Type B pancreatic cell (in vitro differentiated cells): ENCODE data around the gene YES1. TPM values are rescaled to one million over a fixed set of nuclear protein-coding genes. Genes with fewer than 3 reads are reported as not detected.

Experiments used
- DNase-seq: peaks from one replicate; pipeline ENCODE4 v3.0.0; 2021; ENCODE audit warnings: mixed read lengths; ENCODE audit not compliant: unreplicated experiment; ENCODE audit errors: extremely low spot score
- H3K27ac Mint-ChIP-seq: 2 replicates; pipeline ENCODE4 v1.8.0; 2021; ENCODE audit warnings: mild to moderate bottlenecking, mixed read lengths
- H3K27me3 Mint-ChIP-seq: 2 replicates; pipeline ENCODE4 v1.8.0; 2021; ENCODE audit warnings: mixed read lengths
- H3K36me3 Mint-ChIP-seq: 2 replicates; pipeline ENCODE4 v1.8.0; 2021; ENCODE audit warnings: mixed read lengths
- H3K4me1 Mint-ChIP-seq: one replicate; pipeline ENCODE4 v1.8.0; 2021; ENCODE audit warnings: mixed read lengths; ENCODE audit not compliant: unreplicated experiment
- H3K4me3 Mint-ChIP-seq: 2 replicates; pipeline ENCODE4 v1.8.0; 2021; ENCODE audit warnings: mild to moderate bottlenecking, mixed read lengths
- H3K9me3 Mint-ChIP-seq: 2 replicates; pipeline ENCODE4 v1.8.0; 2021; ENCODE audit warnings: mixed read lengths
- total RNA-seq: library from RNA; stranded (reverse); gene quantifications from 2 replicates; pipeline ENCODE4 v1.2.1, GENCODE V29; 2021; ENCODE audit warnings: low replicate concordance
- TF ChIP-seq, protein P1 (sequence below): fragments of 200-600 bp; sonication (generic); conservative IDR thresholded peaks from 2 replicates; pipeline ENCODE4 v1.5.0; 2021; ENCODE audit warnings: antibody characterized with exemption, mild to moderate bottlenecking

The YES1 gene
- total RNA-seq, 1 donor from 2014 or later, result 48.5 TPM

DNA sequence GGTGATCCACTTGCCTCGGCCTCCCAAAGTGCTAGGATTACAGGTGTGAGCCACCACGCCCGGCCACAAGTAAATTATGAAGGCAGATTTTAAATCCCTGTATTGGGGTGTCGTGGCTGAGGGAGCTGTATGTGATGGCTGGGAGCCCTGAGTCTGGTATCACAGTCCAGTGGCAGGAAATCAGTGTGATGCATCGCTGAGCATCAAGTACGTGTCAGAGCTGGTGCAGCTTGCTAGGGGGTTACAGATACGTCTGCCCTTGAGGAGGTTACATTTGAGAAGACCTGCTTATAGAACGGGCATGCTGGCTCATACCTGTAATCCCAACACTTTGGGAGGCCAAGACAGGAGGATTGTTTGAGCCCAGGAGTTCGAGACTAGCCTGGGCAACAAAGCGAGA lies 103.9 kb downstream of the YES1 start:
- Mint-ChIP-seq H3K4me3 (no peak overlapping the region), H3K9me3 (no peaks in the 10 kb centered on the region), H3K4me1 (peaks cover 35% of the 10 kb centered on the region), H3K27ac (no peak overlapping the region), H3K36me3 (peaks cover 42% of the 10 kb centered on the region), H3K27me3 (no peaks in the 10 kb centered on the region)
- TF ChIP-seq, protein P1, sequence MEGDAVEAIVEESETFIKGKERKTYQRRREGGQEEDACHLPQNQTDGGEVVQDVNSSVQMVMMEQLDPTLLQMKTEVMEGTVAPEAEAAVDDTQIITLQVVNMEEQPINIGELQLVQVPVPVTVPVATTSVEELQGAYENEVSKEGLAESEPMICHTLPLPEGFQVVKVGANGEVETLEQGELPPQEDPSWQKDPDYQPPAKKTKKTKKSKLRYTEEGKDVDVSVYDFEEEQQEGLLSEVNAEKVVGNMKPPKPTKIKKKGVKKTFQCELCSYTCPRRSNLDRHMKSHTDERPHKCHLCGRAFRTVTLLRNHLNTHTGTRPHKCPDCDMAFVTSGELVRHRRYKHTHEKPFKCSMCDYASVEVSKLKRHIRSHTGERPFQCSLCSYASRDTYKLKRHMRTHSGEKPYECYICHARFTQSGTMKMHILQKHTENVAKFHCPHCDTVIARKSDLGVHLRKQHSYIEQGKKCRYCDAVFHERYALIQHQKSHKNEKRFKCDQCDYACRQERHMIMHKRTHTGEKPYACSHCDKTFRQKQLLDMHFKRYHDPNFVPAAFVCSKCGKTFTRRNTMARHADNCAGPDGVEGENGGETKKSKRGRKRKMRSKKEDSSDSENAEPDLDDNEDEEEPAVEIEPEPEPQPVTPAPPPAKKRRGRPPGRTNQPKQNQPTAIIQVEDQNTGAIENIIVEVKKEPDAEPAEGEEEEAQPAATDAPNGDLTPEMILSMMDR, result no peak
- peak; percentile 45 for DNase-seq

DNA sequence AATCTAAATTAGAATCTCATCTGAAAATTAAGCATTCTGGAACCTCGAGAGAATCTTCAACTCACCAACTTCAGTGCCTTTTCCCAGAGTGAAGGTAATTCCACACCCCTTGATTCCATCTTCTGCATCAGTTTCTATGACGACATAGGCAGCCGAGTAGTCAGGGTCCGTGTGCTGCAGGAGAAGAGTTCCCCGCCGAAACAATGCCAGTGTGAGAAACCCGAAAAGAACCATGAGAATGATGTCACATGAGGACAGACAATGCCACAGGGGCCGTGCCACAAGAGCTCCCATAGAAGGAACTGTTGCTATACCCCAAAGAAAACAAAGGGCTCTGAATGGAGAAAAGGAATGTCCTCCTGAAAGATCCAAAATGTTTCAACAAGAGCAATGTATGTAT lies 105.6 kb downstream of the YES1 start:
- H3K27me3 Mint-ChIP-seq, result no peaks in the 10 kb centered on the region
- no peak for DNase-seq
- peaks cover 44% of the 10 kb centered on the region for H3K36me3 Mint-ChIP-seq
- H3K9me3 Mint-ChIP-seq, result no peaks in the 10 kb centered on the region
- no peak overlapping the region for H3K27ac Mint-ChIP-seq
- no peak overlapping the region for H3K4me3 Mint-ChIP-seq
- H3K4me1 Mint-ChIP-seq, result peaks cover 37% of the 10 kb centered on the region
- TF ChIP-seq, protein P1, result no peak

DNA sequence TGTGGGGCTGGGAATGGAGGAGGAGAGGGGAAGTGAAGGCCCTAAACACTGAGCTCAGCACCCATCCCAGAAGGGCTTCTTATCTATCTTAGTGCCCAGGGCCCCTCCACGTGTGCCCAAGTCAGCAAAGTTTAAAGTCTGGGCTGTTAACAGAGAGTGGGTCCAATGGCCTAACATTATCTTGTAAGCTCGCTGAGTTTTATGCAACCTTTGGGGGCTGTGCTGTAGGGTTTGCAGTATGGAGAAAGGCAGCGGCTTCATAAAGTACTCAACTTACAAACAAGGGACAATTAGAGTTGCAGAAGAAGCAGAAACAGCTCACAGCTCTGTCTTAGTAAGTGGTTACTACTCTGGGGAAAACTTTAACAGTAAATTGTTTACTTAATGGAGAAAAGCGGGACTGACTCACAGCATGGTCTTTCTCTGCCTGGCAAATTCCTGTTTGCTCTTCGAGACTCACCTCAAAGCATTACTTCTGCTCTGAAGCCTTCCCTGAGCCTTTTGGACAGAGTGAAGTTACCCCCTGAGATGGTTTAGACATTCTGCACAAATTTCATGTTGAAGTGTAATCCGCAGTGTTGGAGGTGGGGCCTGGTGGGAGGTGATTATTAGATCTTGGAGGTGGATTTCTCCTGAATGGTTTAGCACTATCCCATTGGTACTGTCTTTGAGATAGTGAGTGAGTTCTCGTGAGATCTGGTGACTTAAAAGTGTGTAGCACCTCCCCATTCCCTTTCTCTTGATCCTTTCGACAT lies 108.7 kb downstream of the YES1 start:
- Mint-ChIP-seq H3K9me3 (no peaks in the 10 kb centered on the region), H3K4me1 (peaks cover 21% of the 10 kb centered on the region), H3K27ac (peak overlapping the region; percentile 18), H3K4me3 (peak overlapping the region; percentile 7), H3K36me3 (peaks cover 31% of the 10 kb centered on the region), H3K27me3 (no peaks in the 10 kb centered on the region)
- DNase-seq, result peak; percentile 43
- TF ChIP-seq, protein P1, result no peak

DNA sequence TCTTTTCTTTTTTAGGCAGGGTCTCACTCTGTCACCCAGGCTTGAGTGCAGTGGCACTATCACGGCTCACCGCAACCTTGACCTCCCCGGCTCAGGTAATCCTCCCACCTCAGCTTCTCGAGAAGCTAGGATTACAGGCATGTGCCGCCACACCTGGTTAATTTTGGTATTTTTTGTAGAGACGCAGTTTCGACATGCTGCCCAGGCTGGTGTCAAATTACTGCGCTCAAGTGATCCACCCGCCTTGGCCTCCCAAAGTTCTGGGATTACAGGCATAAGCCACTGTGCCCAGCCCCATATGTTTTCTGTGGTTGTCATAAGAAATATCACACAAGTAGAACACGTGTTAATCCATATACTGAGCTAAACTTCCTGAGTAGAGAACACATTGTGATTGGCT lies 114.2 kb downstream of the YES1 start:
- DNase-seq, result peak; percentile 31

DNA sequence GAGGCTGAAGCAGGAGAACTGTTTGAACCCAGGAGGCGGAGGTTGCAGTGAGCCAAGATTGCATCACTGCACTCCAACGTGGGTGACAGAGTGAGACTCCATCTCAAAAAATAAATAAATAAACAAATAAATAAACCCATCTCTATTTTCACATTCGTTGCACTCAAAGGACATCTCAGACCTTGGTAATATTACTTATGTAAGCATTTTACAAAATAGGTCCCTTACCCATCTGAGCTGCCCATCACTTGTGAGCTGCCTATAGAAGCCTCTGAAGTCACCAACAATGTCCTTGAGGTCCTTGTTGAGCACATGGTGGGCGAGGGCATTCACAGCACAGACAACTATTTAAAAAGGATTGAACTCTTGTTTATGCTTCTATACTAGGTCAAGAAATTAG lies 115.0 kb downstream of the YES1 start:
- TF ChIP-seq, protein P1, result no peak
- Mint-ChIP-seq H3K9me3 (no peaks in the 10 kb centered on the region), H3K36me3 (peaks cover 14% of the 10 kb centered on the region), H3K4me1 (no peaks in the 10 kb centered on the region), H3K4me3 (no peak overlapping the region), H3K27ac (no peak overlapping the region), H3K27me3 (no peaks in the 10 kb centered on the region)
- no peak for DNase-seq

More for the DNA sequence above, 114.2 kb downstream of the YES1 start:
- TF ChIP-seq, protein P1, result no peak
- Mint-ChIP-seq H3K4me1 (peaks cover 1% of the 10 kb centered on the region), H3K27me3 (no peaks in the 10 kb centered on the region), H3K4me3 (no peak overlapping the region), H3K36me3 (peaks cover 15% of the 10 kb centered on the region), H3K27ac (no peak overlapping the region), H3K9me3 (no peaks in the 10 kb centered on the region)
